GM23338 (cell line): Measurements from ENCODE around the gene CRACR2B.

ENCODE experiments used
- CTCF ChIP-seq, 2 experiments: fragments of 200-600 bp in 1 of 2; sonication (generic) in 1 of 2; conservative IDR thresholded peaks; 2 replicates each; pipeline versions ENCODE4 v1.5.1 to v1.6.1; 2016 to 2017; ENCODE audit warnings: antibody characterized with exemption in 2 of 2, low read depth in 2 of 2, mild to moderate bottlenecking in 2 of 2, moderate library complexity in 1 of 2
- EZH2 ChIP-seq: fragments of 200-600 bp; sonication (generic); IDR thresholded peaks from one replicate; pipeline ENCODE4 v1.8.0; 2017; ENCODE audit warnings: antibody characterized with exemption, mild to moderate bottlenecking, low read depth; ENCODE audit not compliant: unreplicated experiment
- EZH2phosphoT487 ChIP-seq: fragments of 200-600 bp; sonication (generic); IDR thresholded peaks from one replicate; pipeline ENCODE4 v1.8.1; 2018; ENCODE audit warnings: antibody characterized with exemption; ENCODE audit not compliant: unreplicated experiment
- NANOG ChIP-seq: IDR thresholded peaks from 2 replicates; pipeline ENCODE4 v1.6.1; 2016; ENCODE audit warnings: antibody characterized with exemption, borderline replicate concordance
- POLR2AphosphoS5 ChIP-seq: IDR thresholded peaks from 2 replicates; pipeline ENCODE4 v1.6.1; 2016; ENCODE audit warnings: antibody characterized with exemption, low read depth
- ZNF114 ChIP-seq: fragments of 250-450 bp; sonication (Bioruptor Pico); IDR thresholded peaks from 2 replicates; pipeline ENCODE4 v1.5.0; 2020; ENCODE audit warnings: mild to moderate bottlenecking, moderate library complexity
- ZNF331 ChIP-seq: fragments of 250-450 bp; sonication (Bioruptor Pico); IDR thresholded peaks from 2 replicates; pipeline ENCODE4 v1.5.0; 2020; ENCODE audit warnings: low read depth, mild to moderate bottlenecking, moderate library complexity
- TF ChIP-seq, protein P1 (sequence below): IDR thresholded peaks from one replicate; pipeline ENCODE4 v1.6.1; 2018; ENCODE audit warnings: antibody characterized with exemption; ENCODE audit not compliant: unreplicated experiment

DNA sequence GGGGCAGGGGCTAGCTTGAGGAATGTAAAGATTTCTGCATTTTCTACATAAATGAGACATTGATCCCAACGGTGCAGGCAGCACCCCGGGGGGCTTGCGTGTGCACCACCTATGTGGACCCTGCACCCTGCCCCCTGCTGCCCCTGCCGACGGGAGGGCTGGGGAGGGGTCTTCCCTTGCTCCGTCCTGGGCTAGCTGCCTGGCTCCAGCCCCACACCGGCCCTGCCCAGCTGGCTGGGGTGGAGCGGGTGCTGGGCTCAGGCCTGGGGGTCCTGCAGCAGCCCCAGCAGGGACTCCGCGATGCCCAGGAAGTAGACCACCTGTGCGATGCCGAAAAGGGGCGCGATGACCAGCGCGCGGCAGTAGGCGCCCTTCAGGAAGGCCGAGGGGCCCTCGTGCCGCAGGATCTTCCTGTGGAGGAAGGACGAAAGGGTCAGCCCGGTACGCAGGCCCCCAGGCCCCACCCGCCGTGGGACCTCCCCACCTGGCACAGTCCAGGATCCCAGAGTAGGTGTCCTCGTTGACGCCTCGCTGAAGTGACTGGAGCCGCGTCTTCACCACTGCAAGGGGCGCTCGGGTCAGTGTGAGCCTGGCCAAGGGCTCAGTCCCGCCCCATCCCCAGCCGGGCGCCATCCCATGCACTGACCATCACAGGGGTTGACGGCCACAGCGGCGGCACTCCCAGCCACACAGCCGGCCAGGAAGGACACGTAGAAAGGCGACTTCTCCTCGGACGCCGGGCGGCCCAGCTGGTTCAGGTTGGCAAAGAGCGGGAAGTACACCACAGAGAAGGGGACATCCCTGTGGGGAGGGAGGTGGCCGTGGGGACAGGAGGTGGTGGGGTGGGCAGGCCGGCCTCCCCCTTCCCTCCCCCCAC lies 35.8 kb upstream of the CRACR2B start:
- TF ChIP-seq CTCF (conservative IDR thresholded peaks at IDR 0.05; ENCODE audit: low read depth in 2 of 2): no peak
- TF ChIP-seq, protein P1, sequence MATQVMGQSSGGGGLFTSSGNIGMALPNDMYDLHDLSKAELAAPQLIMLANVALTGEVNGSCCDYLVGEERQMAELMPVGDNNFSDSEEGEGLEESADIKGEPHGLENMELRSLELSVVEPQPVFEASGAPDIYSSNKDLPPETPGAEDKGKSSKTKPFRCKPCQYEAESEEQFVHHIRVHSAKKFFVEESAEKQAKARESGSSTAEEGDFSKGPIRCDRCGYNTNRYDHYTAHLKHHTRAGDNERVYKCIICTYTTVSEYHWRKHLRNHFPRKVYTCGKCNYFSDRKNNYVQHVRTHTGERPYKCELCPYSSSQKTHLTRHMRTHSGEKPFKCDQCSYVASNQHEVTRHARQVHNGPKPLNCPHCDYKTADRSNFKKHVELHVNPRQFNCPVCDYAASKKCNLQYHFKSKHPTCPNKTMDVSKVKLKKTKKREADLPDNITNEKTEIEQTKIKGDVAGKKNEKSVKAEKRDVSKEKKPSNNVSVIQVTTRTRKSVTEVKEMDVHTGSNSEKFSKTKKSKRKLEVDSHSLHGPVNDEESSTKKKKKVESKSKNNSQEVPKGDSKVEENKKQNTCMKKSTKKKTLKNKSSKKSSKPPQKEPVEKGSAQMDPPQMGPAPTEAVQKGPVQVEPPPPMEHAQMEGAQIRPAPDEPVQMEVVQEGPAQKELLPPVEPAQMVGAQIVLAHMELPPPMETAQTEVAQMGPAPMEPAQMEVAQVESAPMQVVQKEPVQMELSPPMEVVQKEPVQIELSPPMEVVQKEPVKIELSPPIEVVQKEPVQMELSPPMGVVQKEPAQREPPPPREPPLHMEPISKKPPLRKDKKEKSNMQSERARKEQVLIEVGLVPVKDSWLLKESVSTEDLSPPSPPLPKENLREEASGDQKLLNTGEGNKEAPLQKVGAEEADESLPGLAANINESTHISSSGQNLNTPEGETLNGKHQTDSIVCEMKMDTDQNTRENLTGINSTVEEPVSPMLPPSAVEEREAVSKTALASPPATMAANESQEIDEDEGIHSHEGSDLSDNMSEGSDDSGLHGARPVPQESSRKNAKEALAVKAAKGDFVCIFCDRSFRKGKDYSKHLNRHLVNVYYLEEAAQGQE: no peak
- no peak for TF ChIP-seq POLR2AphosphoS5
- no peak for TF ChIP-seq EZH2
- TF ChIP-seq EZH2phosphoT487: no peak
- TF ChIP-seq ZNF331 (CRISPR knock-in tag): no peak
- no peak for TF ChIP-seq NANOG
- no peak for TF ChIP-seq ZNF114 (CRISPR knock-in tag)
